HUES64 (cell line): ENCODE measurements around the gene YWHAQ.

Experiments
- H3K27ac ChIP-seq: 2 replicates; pipeline ENCODE4 v1.7.0; 2013; ENCODE audit warnings: low read depth, low read length, inconsistent platforms
- H3K27me3 ChIP-seq: 2 replicates; pipeline ENCODE4 v1.6.1; 2013; ENCODE audit warnings: mild to moderate bottlenecking, low read length; ENCODE audit not compliant: insufficient read depth
- H3K36me3 ChIP-seq: 2 replicates; pipeline ENCODE4 v1.6.1; 2013; ENCODE audit warnings: mild to moderate bottlenecking, low read length; ENCODE audit not compliant: insufficient read depth
- H3K4me1 ChIP-seq: 2 replicates; pipeline ENCODE4 v1.6.1; 2013; ENCODE audit warnings: mild to moderate bottlenecking, low read length, moderate library complexity; ENCODE audit not compliant: insufficient read depth
- H3K4me3 ChIP-seq: 2 replicates; pipeline ENCODE4 v1.5.1; 2013; ENCODE audit warnings: mild to moderate bottlenecking, low read length, moderate library complexity
- H3K9ac ChIP-seq: 2 replicates; pipeline ENCODE4 v1.6.1; 2013; ENCODE audit warnings: mild to moderate bottlenecking, low read depth, low read length
- H3K9me3 ChIP-seq: 2 replicates; pipeline ENCODE4 v1.6.1; 2013; ENCODE audit warnings: low read depth, low read length; ENCODE audit not compliant: insufficient read depth
- WGBS: fragments of 150-250, 120-280 bp; methylation state at CpG from one replicate; pipeline ENCODE4 v1.1.7; 2013; ENCODE audit warnings: missing lambda C conversion rate; 5-methylcytosine and 5-hydroxymethylcytosine counted together

YWHAQ gene

DNA sequence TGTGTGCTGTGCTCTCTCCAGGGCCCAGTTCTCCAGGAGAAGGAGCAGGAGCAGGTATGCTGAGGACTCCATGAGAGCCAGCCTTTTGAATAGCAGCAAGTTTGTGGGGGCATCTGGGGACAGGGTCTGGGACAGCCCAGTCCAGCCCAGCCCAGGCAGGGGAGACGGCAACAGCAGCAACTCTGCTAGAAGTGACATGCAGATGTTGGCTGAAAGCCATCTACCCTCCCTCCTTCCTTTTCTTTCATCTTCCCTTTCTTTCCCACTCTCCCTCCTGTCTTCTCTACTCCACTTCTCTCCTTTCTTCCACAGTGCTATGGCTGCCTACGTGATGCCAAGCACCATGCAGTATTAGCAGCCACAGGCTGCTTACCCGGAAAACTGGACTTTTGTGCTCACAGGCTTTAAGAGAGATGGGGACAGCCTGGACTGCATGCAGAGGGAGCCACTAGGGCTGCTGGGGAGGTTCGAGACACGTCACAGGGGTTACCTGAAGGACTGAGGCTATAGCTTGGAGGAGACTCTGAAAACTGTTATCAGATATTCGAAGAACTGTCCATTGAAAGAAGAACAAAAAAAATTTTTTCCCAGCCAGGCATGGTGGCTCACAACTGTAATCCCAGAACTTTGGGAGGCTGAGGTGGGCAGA is 23.8 kb upstream of the YWHAQ start:
- H3K27ac ChIP-seq = no peak overlapping the region
- WGBS = 87% methylated on average over 6 of the region's 6 CpGs
- peaks cover 9% of the 10 kb centered on the region for H3K4me1 ChIP-seq
- no peak overlapping the region for H3K9ac ChIP-seq
- H3K4me3 ChIP-seq = no peak overlapping the region
- H3K36me3 ChIP-seq = no peaks in the 10 kb centered on the region
- no peaks in the 10 kb centered on the region for H3K27me3 ChIP-seq
- H3K9me3 ChIP-seq = no peaks in the 10 kb centered on the region

DNA sequence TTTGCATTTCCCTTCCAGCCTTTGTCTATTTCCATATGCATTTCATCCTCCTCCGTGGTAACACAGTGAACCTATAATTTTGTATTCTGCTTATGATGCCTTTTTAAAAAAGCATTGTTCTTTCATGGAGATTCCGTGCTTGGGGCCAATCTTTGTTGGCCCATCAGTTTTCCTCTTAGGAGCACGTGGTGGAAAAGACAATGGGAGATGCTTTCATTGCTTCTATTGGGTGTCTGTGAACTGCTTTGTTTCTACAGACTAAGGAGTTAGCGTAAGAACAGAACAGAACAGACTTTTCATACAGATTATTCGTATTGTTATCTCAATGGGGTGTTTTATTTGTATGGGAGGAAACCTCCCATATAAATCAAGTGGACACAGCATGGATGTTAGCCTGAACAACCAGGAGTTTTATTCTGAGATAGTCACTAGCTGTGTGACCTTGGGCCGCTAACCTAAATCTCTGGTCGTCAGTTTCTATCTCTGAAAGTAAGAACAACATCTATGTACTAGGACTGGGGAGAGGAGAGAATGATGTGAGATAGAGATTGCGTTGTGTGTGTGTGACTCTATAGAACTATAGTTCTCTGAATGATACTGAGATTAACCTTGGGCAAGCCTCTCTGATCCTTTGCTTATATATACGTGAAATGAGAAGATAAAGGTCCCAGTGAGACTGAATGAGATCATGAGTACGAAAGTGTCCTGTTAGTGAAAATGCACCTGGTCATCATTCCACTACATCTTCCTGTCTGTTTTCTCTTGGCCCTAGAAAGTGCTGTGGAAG is 22.9 kb upstream of the YWHAQ start:
- Histone ChIP-seq H3K9me3 (no peaks in the 10 kb centered on the region), H3K27me3 (no peaks in the 10 kb centered on the region), H3K9ac (no peak overlapping the region), H3K4me1 (peaks cover 9% of the 10 kb centered on the region), H3K27ac (no peak overlapping the region), H3K4me3 (no peak overlapping the region), H3K36me3 (no peaks in the 10 kb centered on the region)
- 90% methylated on average over 10 of the region's 10 CpGs for WGBS

DNA sequence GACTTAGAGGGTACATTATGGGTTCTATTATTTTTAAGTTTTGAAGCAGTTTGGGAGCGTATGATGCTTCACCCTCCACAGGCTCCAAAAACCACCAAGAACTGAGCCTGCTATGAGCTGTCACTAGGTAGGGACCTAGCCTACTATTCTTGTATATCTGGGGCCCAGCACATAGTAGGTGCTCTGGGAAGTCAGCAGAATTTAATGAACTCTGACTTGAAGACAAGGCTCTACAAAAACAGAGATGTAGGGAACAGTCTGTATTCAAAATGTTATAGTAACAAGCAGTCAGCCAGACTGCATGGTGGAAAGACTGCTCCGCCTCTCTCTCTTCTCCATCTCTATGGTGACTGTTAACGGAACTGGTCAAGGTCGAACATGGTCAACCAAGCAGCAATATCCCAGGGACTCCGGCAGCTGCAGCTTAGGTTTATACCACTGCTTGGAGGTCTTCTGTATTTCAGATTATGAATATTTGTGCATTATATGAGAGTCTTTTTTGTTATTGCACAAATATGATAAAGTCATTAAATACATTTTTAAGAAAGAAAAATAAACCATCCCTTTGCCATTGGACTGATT is 22.2 kb upstream of the YWHAQ start:
- 91% methylated on average over 5 of the region's 5 CpGs for WGBS
- Histone ChIP-seq H3K4me1 (peaks cover 8% of the 10 kb centered on the region), H3K27ac (no peak overlapping the region), H3K36me3 (no peaks in the 10 kb centered on the region), H3K27me3 (no peaks in the 10 kb centered on the region), H3K9me3 (no peaks in the 10 kb centered on the region), H3K4me3 (no peak overlapping the region), H3K9ac (no peak overlapping the region)

DNA sequence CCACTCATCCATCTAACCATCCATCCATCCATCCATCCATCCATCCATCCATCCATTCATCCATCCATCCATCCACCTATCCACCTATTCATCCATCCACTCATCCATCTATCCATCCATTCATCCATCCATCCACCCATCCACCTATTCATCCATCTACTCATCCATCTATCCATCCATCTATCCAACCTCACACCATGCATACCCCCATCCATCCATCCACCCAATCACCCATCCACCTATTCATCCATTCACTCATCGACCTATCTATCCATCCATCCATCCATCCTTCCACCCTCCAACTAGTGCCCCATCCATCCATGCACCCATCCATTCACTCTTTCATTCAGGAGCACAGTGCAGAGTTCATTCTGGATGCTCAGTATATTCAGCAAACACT is 21.5 kb upstream of the YWHAQ start:
- Histone ChIP-seq H3K36me3 (no peaks in the 10 kb centered on the region), H3K27ac (no peak overlapping the region), H3K27me3 (no peaks in the 10 kb centered on the region), H3K9me3 (no peaks in the 10 kb centered on the region), H3K9ac (no peak overlapping the region), H3K4me3 (no peak overlapping the region), H3K4me1 (peaks cover 5% of the 10 kb centered on the region; the same call in 1 of the 2 replicates)
- WGBS = 85% methylated on average over 1 of the region's 1 CpG

GRCh38 chr2:9650119-9650821 is 19.5 kb upstream of the YWHAQ start:
- H3K9ac ChIP-seq = no peak overlapping the region

GRCh38 chr2:9649261-9649660 is 18.5 kb upstream of the YWHAQ start:
- H3K9ac ChIP-seq = no peak overlapping the region
- 86% methylated on average over 4 of the region's 6 CpGs for WGBS
- no peaks in the 10 kb centered on the region for H3K27me3 ChIP-seq
- H3K9me3 ChIP-seq = no peaks in the 10 kb centered on the region
- H3K27ac ChIP-seq = no peak overlapping the region
- H3K4me1 ChIP-seq = peaks cover 5% of the 10 kb centered on the region; the same call in 1 of the 2 replicates
- no peaks in the 10 kb centered on the region for H3K36me3 ChIP-seq
- H3K4me3 ChIP-seq = no peak overlapping the region

More at GRCh38 chr2:9650119-9650821, 19.5 kb upstream of the YWHAQ start:
- WGBS = 67% methylated on average over 4 of the region's 4 CpGs
- H3K4me1 ChIP-seq = peaks cover 5% of the 10 kb centered on the region; the same call in 1 of the 2 replicates
- H3K36me3 ChIP-seq = no peaks in the 10 kb centered on the region
- no peak overlapping the region for H3K27ac ChIP-seq
- H3K4me3 ChIP-seq = no peak overlapping the region
- no peaks in the 10 kb centered on the region for H3K27me3 ChIP-seq
- no peaks in the 10 kb centered on the region for H3K9me3 ChIP-seq

- no peaks in the 10 kb centered on the region for H3K27me3 ChIP-seq
- no peak overlapping the region for H3K4me3 ChIP-seq
- no peaks in the 10 kb centered on the region for H3K9me3 ChIP-seq
- H3K4me1 ChIP-seq = peaks cover 5% of the 10 kb centered on the region; the same call in 1 of the 2 replicates
- H3K36me3 ChIP-seq = no peaks in the 10 kb centered on the region
- WGBS = 86% methylated on average over 10 of the region's 10 CpGs
- no peak overlapping the region for H3K27ac ChIP-seq
- H3K9ac ChIP-seq = no peak overlapping the region
Observed at GRCh38 chr2:9648821-9649220, 18.0 kb upstream of the YWHAQ start.

GRCh38 chr2:9647884-9648283 is 17.1 kb upstream of the YWHAQ start:
- no peak overlapping the region for H3K4me3 ChIP-seq
- WGBS = 76% methylated on average over 6 of the region's 6 CpGs
- no peak overlapping the region for H3K27ac ChIP-seq
- H3K9me3 ChIP-seq = no peaks in the 10 kb centered on the region
- no peaks in the 10 kb centered on the region for H3K36me3 ChIP-seq
- no peaks in the 10 kb centered on the region for H3K27me3 ChIP-seq
- H3K9ac ChIP-seq = no peak overlapping the region
- H3K4me1 ChIP-seq = peaks cover 5% of the 10 kb centered on the region; the same call in 1 of the 2 replicates

DNA sequence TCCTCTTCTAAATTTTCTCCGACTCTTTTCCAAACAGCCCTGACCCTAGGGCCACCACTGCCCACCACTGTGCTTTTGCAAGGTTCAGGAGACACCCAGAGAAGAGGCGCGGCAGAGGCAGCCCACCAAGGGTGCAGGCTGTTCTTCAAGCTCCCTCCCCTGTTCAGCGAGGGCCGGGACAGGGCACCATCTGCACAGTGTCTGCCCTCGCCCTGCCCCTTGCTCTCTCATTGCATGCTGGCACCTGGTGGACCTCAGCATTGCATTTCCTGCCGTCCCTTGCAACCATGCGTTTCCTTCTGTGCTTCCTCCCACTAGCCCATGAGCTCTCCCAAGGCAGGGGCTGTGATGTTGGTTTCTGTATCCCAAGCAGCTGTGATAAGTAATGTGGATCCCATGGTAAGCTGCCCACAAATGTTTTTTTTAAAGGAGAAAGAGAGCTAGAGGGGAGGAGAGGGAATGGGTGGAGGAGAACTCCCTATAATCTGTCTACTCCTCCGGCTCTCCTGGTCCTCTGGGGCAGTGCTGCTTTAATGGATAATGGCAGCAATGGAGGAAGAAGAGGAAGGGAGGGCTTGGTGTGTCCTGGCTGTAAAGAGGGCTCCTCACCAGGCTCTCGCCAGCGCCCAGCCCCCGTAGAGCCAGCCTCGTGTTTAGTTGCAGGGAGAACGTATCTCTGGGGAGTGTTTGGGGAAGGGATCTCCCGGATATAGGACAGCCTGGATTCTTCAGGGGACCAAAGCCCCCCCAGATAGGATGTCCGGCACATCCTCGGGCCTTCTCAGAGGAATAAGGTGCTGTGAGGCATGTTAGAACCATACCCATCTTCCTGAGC is 15.6 kb upstream of the YWHAQ start:
- no peak overlapping the region for H3K9ac ChIP-seq
- H3K27ac ChIP-seq = no peak overlapping the region
- no peaks in the 10 kb centered on the region for H3K9me3 ChIP-seq
- H3K4me1 ChIP-seq = peaks cover 9% of the 10 kb centered on the region
- H3K4me3 ChIP-seq = no peak overlapping the region
- 92% methylated on average over 17 of the region's 17 CpGs for WGBS
- no peaks in the 10 kb centered on the region for H3K27me3 ChIP-seq
- no peaks in the 10 kb centered on the region for H3K36me3 ChIP-seq

DNA sequence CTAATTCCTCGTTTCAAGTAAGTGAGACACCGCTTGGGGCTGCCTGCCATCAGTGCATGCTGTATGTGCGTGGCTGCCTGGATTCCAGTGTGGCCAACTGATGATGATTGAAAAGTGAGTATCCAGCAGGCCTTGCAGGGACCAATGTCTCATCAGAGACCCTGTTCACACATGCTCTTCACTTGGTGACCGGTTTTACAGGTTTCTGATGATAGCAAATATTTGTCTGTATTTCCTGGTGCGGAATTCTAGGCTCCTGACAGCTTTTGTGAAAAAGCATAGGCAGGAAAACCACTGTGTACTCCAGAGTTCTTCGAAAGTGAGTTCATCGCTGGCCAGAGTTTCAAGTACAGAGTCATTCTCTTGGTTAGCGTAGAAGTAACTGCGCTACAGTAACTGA is 13.8 kb upstream of the YWHAQ start:
- Histone ChIP-seq H3K36me3 (no peaks in the 10 kb centered on the region), H3K27ac (no peak overlapping the region), H3K4me3 (no peak overlapping the region), H3K9ac (no peak overlapping the region), H3K4me1 (peaks cover 4% of the 10 kb centered on the region; the same call in 1 of the 2 replicates), H3K27me3 (no peaks in the 10 kb centered on the region), H3K9me3 (no peaks in the 10 kb centered on the region)
- 95% methylated on average over 9 of the region's 9 CpGs for WGBS
